ENCODE results near the gene KLHL6. TPM values are rescaled to one million over a fixed set of nuclear protein-coding genes. Genes with fewer than 3 reads are reported as not detected.

Gene KLHL6
- total and polyA plus RNA-seq, 2 of the 13 experiments (the other 11 are each of a cell fraction or from before 2014, with no cell fraction given): not detected

DNA sequence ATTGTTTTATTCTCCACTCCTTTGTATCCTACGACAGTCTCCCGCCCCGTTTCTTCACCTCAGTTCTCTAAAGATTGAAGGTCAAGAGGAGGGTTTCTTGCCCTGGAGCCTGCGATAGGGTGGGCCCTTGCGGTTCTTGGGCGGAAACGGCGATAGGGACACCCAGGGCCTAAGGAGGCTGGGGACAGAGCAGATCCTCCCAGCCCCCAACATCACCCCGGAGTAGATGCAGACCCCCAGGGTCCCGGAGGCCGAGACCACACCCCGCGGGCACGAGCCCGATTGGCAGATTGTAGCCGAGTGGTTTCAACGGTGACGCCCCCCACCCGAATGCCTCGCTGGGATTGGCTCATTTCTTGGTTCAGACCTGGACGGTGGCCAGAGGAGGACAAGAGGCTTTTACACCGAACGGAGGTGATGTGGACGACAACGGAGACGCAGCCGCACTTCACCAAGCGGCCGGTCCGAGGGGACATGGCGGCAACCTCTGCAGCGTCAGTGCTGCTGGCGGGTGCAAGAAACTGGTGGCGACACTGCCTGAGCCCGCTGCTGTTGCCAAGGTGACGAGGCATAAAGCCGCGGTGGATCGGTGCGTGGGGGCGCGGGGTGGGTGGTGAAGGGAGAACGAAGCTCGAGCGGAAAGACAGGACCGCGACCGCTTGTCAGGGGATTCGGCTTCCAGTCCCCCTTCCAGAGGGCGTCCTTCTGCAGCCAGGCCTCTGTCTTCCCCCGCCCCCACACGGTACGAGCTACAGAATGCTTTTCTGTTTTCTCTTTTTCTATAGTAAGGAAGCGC lies 108.1 kb downstream of the KLHL6 start (continued):
- TF ChIP-seq SPEN (CRISPR knock-in tag; IDR thresholded peaks at IDR 0.05; ENCODE audit: low read depth) (peak; percentile 88), SIX1 (CRISPR knock-in tag; IDR thresholded peaks at IDR 0.05; ENCODE audit: borderline replicate concordance) (0 out of 2 replicates have a peak, but pooled peaks have one; percentile 9), ATF7-NPFF (CRISPR knock-in tag; IDR thresholded peaks at IDR 0.05; ENCODE audit: low read depth) (peak; percentile 60; the same call in 1 of the 2 replicates), ZNF83 (CRISPR knock-in tag; IDR thresholded peaks at IDR 0.05; ENCODE audit: borderline replicate concordance) (peak; percentile 86; the same call in 1 of the 2 replicates), TIGD3 (CRISPR knock-in tag; IDR thresholded peaks at IDR 0.05; ENCODE audit: borderline replicate concordance) (no peak), NFATC3 (CRISPR knock-in tag; IDR thresholded peaks at IDR 0.05) (no peak), GPBP1L1 (CRISPR knock-in tag; IDR thresholded peaks at IDR 0.05) (no peak), ATAD3A (CRISPR knock-in tag; IDR thresholded peaks at IDR 0.05) (no peak), NR2C2 (CRISPR knock-in tag; IDR thresholded peaks at IDR 0.05; ENCODE audit: borderline replicate concordance) (peak; percentile 78), RARA (CRISPR knock-in tag; IDR thresholded peaks at IDR 0.05) (peak; percentile 38; the same call in 1 of the 2 replicates), ZBED4 (CRISPR knock-in tag; IDR thresholded peaks at IDR 0.05; ENCODE audit: borderline replicate concordance) (peak; percentile 62; the same call in 1 of the 2 replicates), ZNF605 (CRISPR knock-in tag; IDR thresholded peaks at IDR 0.05) (peak; percentile 95), ZNF274 (CRISPR knock-in tag; IDR thresholded peaks at IDR 0.05) (peak; percentile 88), ZNF275 (CRISPR knock-in tag; IDR thresholded peaks at IDR 0.05; ENCODE audit: borderline replicate concordance) (peak; percentile 84; the same call in 1 of the 2 replicates), CCAR2 (optimal IDR thresholded peaks at IDR 0.05; ENCODE audit: low read depth, low read length) (no peak), PHF21A (CRISPR knock-in tag; IDR thresholded peaks at IDR 0.05) (peak; percentile 49; the same call in 1 of the 2 replicates), IRF1 (CRISPR knock-in tag; IDR thresholded peaks at IDR 0.05; ENCODE audit: low read depth) (no peak), MTA3 (CRISPR knock-in tag; IDR thresholded peaks at IDR 0.05) (no peak), MBNL3 (CRISPR knock-in tag; conservative IDR thresholded peaks at IDR 0.05) (no peak), ZNF720 (CRISPR knock-in tag; IDR thresholded peaks at IDR 0.05) (no peak)

All from HepG2 (cell line).